Spleen (tissue), 11 donors: ENCODE results near the gene TTLL5. TPM values are rescaled to one million over a fixed set of nuclear protein-coding genes. Genes with fewer than 3 reads are reported as not detected.

Experiments used
- DNase-seq: peaks from one replicate; pipeline ENCODE4 v3.0.0-alpha.2; 2020
- H3K27ac ChIP-seq, 8 donors: fragments of 200-600 bp; sonication (generic) in 7 of 8; 1 replicate in 4 of 8; 2 replicates in 4 of 8; pipeline versions ENCODE4 v1.5.0 to v1.8.0; 2016 to 2021; ENCODE audit warnings: inconsistent platforms in 4 of 8, mild to moderate bottlenecking in 4 of 8, moderate library complexity in 1 of 8
- H3K27me3 ChIP-seq, 7 donors: fragments of 200-600 bp; sonication (generic) in 6 of 7; replicated peaks in 1 of 7; 1 replicate in 4 of 7; 2 replicates in 3 of 7; pipeline versions ENCODE4 v1.5.0 to v1.8.0; 2016 to 2021; ENCODE audit warnings: inconsistent platforms in 3 of 7, mild to moderate bottlenecking in 1 of 7
- H3K36me3 ChIP-seq, 6 donors: fragments of 200-600 bp; sonication (generic) in 5 of 6; 1 replicate in 4 of 6; 2 replicates in 2 of 6; pipeline versions ENCODE4 v1.5.0 to v1.8.0; 2016 to 2021; ENCODE audit warnings: inconsistent platforms in 2 of 6
- H3K4me1 ChIP-seq, 6 donors: fragments of 200-600 bp; sonication (generic) in 5 of 6; 1 replicate in 3 of 6; 2 replicates in 3 of 6; pipeline versions ENCODE4 v1.5.0 to v1.8.0; 2016 to 2021; ENCODE audit warnings: inconsistent platforms in 3 of 6
- H3K4me3 ChIP-seq, 8 donors: fragments of 200-600 bp; sonication (generic) in 7 of 8; 1 replicate in 4 of 8; 2 replicates in 4 of 8; pipeline versions ENCODE4 v1.5.0 to v1.8.0; 2016 to 2021; ENCODE audit warnings: inconsistent platforms in 4 of 8, mild to moderate bottlenecking in 4 of 8, moderate library complexity in 2 of 8
- H3K9me3 ChIP-seq, 8 donors: fragments of 200-600 bp; sonication (generic) in 7 of 8; 1 replicate in 4 of 8; 2 replicates in 4 of 8; pipeline versions ENCODE4 v1.5.0 to v1.8.0; 2016 to 2021; ENCODE audit warnings: inconsistent platforms in 4 of 8
- POLR2A ChIP-seq, 3 donors: fragments of 450-650 bp; IDR thresholded peaks; one replicate each; pipeline ENCODE4 v1.5.1; 2017; ENCODE audit warnings: antibody characterized with exemption in 3 of 3, mild to moderate bottlenecking in 1 of 3
- POLR2AphosphoS5 ChIP-seq, 3 donors: sonication (generic); formaldehyde crosslinking; IDR thresholded peaks; one replicate each; pipeline ENCODE4 v1.5.1; 2017; ENCODE audit warnings: antibody characterized with exemption in 3 of 3
- WGBS, 5 donors: extraction: QIAGEN DNeasy Blood & Tissue Kit in 3 of 5; methylation state at CpG; one replicate each; pipeline versions ENCODE4 v1.1.5 to v1.1.7; 2013 to 2018; 5-methylcytosine and 5-hydroxymethylcytosine counted together
- intact Hi-C: fragments of 100-400 bp; cut with DNase I; formaldehyde crosslinking; loops from one replicate; pipeline ENCODE4 v1.15.0; 2023; ENCODE audit warnings: low total_unique reads
- polyA plus RNA-seq, 3 donors: library from polyadenylated mRNA; stranded (reverse); fragments of 200-250 nt; gene quantifications; one replicate each; pipeline ENCODE4 v1.2.1, GENCODE V29; 2013
- total RNA-seq, 7 donors: library from RNA; depleted of rRNA in 3 of 7; stranded (reverse); fragments of >200 nt in 3 of 7; fragmentation: NEBNext Ultra II Directional in 4 of 7; extraction: Animal tissue kit (Norgen Biotek cat#: 25700) in 4 of 7; gene quantifications; one replicate each; pipeline versions ENCODE4 v1.1.0 to v1.2.1, GENCODE V29; 2016 to 2021
- TF ChIP-seq, protein P1 (sequence below), 11 experiments: fragments of 200-600 bp in 7 of 11; fragments of 450-650 bp in 4 of 11; sonication (generic) in 4 of 11; IDR thresholded peaks in 8 of 11; conservative IDR thresholded peaks in 3 of 11; 1 replicate in 7 of 11; 2 replicates in 4 of 11; pipeline versions ENCODE4 v1.4.0 to v1.8.0; 2016 to 2021; ENCODE audit warnings: antibody characterized with exemption in 11 of 11, inconsistent platforms in 4 of 11, mild to moderate bottlenecking in 1 of 11
- donor health status: healthy with polysubstance abuse.
- donor health status: DM: no; HTN: no; CAD: no; lungs with moderate emphysema.
- donor health status: DM: no; HTN: no; CAD: no.
- donor health status: Bipolar disorder and iron deficiency.
- donor health status: healthy.
- donor health status: DM: no; HTN: no; CAD: no.
- donor health status: DM: yes; HTN: yes; CAD: no.

TTLL5 gene
- total and polyA plus RNA-seq, 10 donors: 4.5 to 44.1 (median 31.6) TPM

DNA sequence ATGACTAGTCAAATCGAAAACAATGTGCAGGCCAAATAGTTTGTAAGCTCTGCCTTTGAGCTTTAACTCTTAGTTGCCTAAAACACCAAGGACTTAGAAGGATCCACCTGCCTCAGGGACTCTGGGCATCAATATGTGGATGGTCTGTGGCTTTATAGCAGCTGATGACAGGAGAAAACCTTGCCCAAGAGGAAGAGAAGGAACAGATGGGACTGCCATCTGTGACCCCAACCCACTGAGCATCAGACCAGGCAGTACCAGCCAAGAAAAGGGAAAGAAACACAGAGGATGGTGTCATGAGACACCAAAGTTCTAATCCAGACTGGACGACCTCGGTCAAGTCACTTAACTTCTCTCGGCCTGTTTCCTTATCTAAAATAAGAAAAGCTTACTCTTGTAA is 308.1 kb downstream of the TTLL5 start:
- WGBS, 5 donors: 80 to 90% (median 86%) methylated on average over 4 of the region's 4 CpGs

DNA sequence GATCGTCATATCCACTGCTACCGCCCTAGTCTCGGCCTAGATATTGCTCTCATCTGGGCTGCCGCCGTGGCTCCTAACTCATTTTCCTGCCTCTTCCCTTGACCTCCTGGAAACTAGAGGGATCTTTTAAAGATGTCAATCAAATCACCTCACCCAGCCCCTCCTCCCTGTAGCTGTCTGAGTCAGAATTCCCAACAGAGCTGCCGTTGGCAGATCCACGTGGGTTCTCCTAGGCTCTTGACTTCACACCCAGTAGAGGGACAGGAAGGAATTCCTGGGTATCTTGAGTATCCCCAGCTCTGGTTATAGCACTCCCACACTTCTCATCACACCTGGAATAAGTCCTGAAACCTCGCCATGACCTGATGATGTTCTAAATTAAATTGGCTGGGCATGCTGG is 308.8 kb downstream of the TTLL5 start:
- intact Hi-C loops: no loop called here
- 80 to 89% (median 83%) methylated on average over 8 of the region's 8 CpGs for WGBS, 5 donors
- Histone ChIP-seq H3K9me3 (no peaks in the 10 kb centered on the region), H3K36me3 (peaks cover 0 to 40% (median 14%) of the 10 kb centered on the region in 6 donors), H3K4me3 (no peak overlapping the region), H3K27me3 (no peaks in the 10 kb centered on the region), H3K4me1 (peaks cover 0 to 4% (median 0%) of the 10 kb centered on the region in 6 donors), H3K27ac (no peak overlapping the region)
- DNase-seq: no peak
- TF ChIP-seq POLR2AphosphoS5 (IDR thresholded peaks at IDR 0.05) (no peak), POLR2A (IDR thresholded peaks at IDR 0.05) (no peak)
- TF ChIP-seq, protein P1, sequence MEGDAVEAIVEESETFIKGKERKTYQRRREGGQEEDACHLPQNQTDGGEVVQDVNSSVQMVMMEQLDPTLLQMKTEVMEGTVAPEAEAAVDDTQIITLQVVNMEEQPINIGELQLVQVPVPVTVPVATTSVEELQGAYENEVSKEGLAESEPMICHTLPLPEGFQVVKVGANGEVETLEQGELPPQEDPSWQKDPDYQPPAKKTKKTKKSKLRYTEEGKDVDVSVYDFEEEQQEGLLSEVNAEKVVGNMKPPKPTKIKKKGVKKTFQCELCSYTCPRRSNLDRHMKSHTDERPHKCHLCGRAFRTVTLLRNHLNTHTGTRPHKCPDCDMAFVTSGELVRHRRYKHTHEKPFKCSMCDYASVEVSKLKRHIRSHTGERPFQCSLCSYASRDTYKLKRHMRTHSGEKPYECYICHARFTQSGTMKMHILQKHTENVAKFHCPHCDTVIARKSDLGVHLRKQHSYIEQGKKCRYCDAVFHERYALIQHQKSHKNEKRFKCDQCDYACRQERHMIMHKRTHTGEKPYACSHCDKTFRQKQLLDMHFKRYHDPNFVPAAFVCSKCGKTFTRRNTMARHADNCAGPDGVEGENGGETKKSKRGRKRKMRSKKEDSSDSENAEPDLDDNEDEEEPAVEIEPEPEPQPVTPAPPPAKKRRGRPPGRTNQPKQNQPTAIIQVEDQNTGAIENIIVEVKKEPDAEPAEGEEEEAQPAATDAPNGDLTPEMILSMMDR (IDR thresholded peaks at IDR 0.05 in 8 of 11, conservative IDR thresholded peaks at IDR 0.05 in 3 of 11): no peak

More for the DNA sequence above, 308.1 kb downstream of the TTLL5 start:
- intact Hi-C loops: no loop called here
- H3K36me3 ChIP-seq: peaks cover 0 to 48% (median 14%) of the 10 kb centered on the region in 6 donors
- no peaks in the 10 kb centered on the region for H3K27me3 ChIP-seq
- no peak overlapping the region for H3K4me3 ChIP-seq
- DNase-seq: no peak
- H3K4me1 ChIP-seq: peaks cover 0 to 4% (median 0%) of the 10 kb centered on the region in 6 donors
- TF ChIP-seq POLR2A (IDR thresholded peaks at IDR 0.05): no peak
- TF ChIP-seq POLR2AphosphoS5 (IDR thresholded peaks at IDR 0.05): no peak
- TF ChIP-seq, protein P1 (IDR thresholded peaks at IDR 0.05 in 8 of 11, conservative IDR thresholded peaks at IDR 0.05 in 3 of 11): no peak
- no peak overlapping the region for H3K27ac ChIP-seq
- no peaks in the 10 kb centered on the region for H3K9me3 ChIP-seq

DNA sequence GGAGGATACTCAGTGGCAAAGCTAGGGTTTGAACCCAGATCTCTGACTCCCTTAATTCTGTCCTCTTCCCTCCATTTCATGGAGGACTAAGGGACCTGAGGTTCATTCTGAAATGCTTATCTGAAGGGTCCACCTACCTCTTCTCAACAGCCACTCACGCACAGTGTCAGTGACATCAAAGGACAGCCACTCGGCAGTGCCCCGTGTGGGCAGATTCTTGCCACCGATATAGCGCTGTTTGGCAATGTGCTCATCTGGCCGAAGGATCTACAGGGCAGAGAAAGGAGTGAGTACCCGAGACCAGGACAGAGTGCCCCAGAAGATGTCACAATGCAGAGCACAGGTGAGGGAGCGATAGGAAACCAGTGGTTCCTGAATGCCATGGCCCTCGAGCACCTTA is 309.9 kb downstream of the TTLL5 start:
- H3K27me3 ChIP-seq: no peaks in the 10 kb centered on the region
- H3K36me3 ChIP-seq: peaks cover 0 to 35% (median 9%) of the 10 kb centered on the region in 6 donors
- no peak overlapping the region for H3K4me3 ChIP-seq
- WGBS, 5 donors: 93 to 96% (median 94%) methylated on average over 9 of the region's 9 CpGs
- no peaks in the 10 kb centered on the region for H3K9me3 ChIP-seq
- H3K27ac ChIP-seq: no peak overlapping the region
- intact Hi-C loops: no loop called here
- TF ChIP-seq POLR2AphosphoS5 (IDR thresholded peaks at IDR 0.05) (no peak), POLR2A (IDR thresholded peaks at IDR 0.05) (no peak)
- TF ChIP-seq, protein P1 (IDR thresholded peaks at IDR 0.05 in 8 of 11, conservative IDR thresholded peaks at IDR 0.05 in 3 of 11): no peak
- no peak for DNase-seq
- H3K4me1 ChIP-seq: no peaks in the 10 kb centered on the region

DNA sequence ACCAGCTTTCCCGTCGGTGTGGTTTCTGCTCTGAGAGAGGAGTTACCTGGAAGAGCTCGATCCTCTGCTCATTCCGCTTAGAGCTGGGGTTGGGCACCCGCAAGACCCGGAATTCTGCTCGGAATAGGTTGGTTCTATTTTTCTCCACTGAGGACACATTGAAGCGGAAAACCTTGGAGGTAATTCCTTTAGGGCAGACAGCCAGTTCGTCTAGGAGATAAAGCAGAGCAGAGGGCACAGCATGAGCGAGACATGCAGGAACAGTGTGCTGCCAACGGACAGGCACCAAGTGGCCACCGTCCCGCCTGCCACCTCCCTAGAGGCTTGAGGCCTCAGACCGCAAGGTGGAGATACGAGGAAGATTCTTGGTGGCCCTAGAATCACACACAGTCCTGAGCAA is 310.5 kb downstream of the TTLL5 start:
- Histone ChIP-seq H3K4me3 (no peak overlapping the region), H3K27me3 (no peaks in the 10 kb centered on the region), H3K9me3 (no peaks in the 10 kb centered on the region), H3K27ac (no peak overlapping the region), H3K4me1 (peaks cover 0 to 3% (median under 1%) of the 10 kb centered on the region in 6 donors), H3K36me3 (peaks cover 0 to 35% (median 7%) of the 10 kb centered on the region in 6 donors)
- no peak for DNase-seq
- 92 to 99% (median 95%) methylated on average over 15 of the region's 15 CpGs for WGBS, 5 donors
- TF ChIP-seq POLR2A (IDR thresholded peaks at IDR 0.05) (no peak), POLR2AphosphoS5 (IDR thresholded peaks at IDR 0.05) (no peak)
- TF ChIP-seq, protein P1 (IDR thresholded peaks at IDR 0.05 in 8 of 11, conservative IDR thresholded peaks at IDR 0.05 in 3 of 11): no peak
- intact Hi-C loops: no loop called here
